ENCODE measurements around the gene HIVEP3. TPM values are rescaled to one million over a fixed set of nuclear protein-coding genes. Genes with fewer than 3 reads are reported as not detected.

HIVEP3 gene
- total RNA-seq, 1 experiment from 2014 or later, result 6.0 TPM

GRCh38 chr1:41583658-41584547 is 334.8 kb downstream of the HIVEP3 start:
- intact Hi-C loops (cut with micrococcal nuclease; ENCODE audit: unreplicated experiment) (no loop called here), in situ Hi-C loops (cut with HindIII; ENCODE audit: low pct_unique_long_range_greater_than_20kb, low sequenced_read_pairs) (no loop called here)
- no peak for TF ChIP-seq TCF7L2 (IDR thresholded peaks at IDR 0.05; ENCODE audit: low read depth, low read length)
- no peak for TF ChIP-seq POLR2AphosphoS5 (IDR thresholded peaks at IDR 0.05; ENCODE audit: low read depth, low read length)
- TF ChIP-seq REST (IDR thresholded peaks at IDR 0.05; ENCODE audit: insufficient read depth in 1 of 2, low read depth in 2 of 2, low read length in 1 of 2), result no peak
- no peak for TF ChIP-seq SIN3A (IDR thresholded peaks at IDR 0.05; ENCODE audit: borderline replicate concordance, insufficient read depth, low read depth, low read length)
- no peak for TF ChIP-seq CTCF (IDR thresholded peaks at IDR 0.05)
- Histone ChIP-seq H3K4me1 (ENCODE audit: control insufficient read depth, insufficient read depth, low read length) (no peaks in the 10 kb centered on the region), H3K4me3 (ENCODE audit: low read depth in 2 of 2, low read length in 2 of 2) (no peak overlapping the region), H3K9me3 (ENCODE audit: control insufficient read depth, insufficient read depth, low read depth, low read length) (no peaks in the 10 kb centered on the region), H3K27ac (ENCODE audit: low read length) (no peak overlapping the region), H3K27me3 (ENCODE audit: control insufficient read depth, insufficient read depth, low read length) (no peaks in the 10 kb centered on the region), H3K36me3 (ENCODE audit: control insufficient read depth, insufficient read depth, low read length) (no peaks in the 10 kb centered on the region)
- DNase-seq (ENCODE audit: low read depth, low spot score) (no peak), ATAC-seq (no peak)
- POLR2A ChIA-PET, result interaction anchor here (0.5 kb wide), 1 partner anchor 247 kb away, joined by 18 read pairs; no protein-coding TSS in a partner anchor
- no TSS peak for BruUV-seq (replicated peaks)
- CTCF ChIA-PET, result no interaction called here

GRCh38 chr1:41582851-41583657 is 335.7 kb downstream of the HIVEP3 start:
- no peaks in the 10 kb centered on the region for H3K27me3 ChIP-seq (ENCODE audit: control insufficient read depth, insufficient read depth, low read length)
- no peak overlapping the region for H3K27ac ChIP-seq (ENCODE audit: low read length)
- H3K9me3 ChIP-seq (ENCODE audit: control insufficient read depth, insufficient read depth, low read depth, low read length), result no peaks in the 10 kb centered on the region
- H3K4me3 ChIP-seq (ENCODE audit: low read depth in 2 of 2, low read length in 2 of 2), result no peak overlapping the region
- CTCF ChIA-PET, result no interaction called here
- in situ Hi-C loops (cut with HindIII; ENCODE audit: low pct_unique_long_range_greater_than_20kb, low sequenced_read_pairs), result no loop called here
- TF ChIP-seq POLR2AphosphoS5 (IDR thresholded peaks at IDR 0.05; ENCODE audit: low read depth, low read length) (no peak), TCF7L2 (IDR thresholded peaks at IDR 0.05; ENCODE audit: low read depth, low read length) (no peak), SIN3A (IDR thresholded peaks at IDR 0.05; ENCODE audit: borderline replicate concordance, insufficient read depth, low read depth, low read length) (no peak), REST (IDR thresholded peaks at IDR 0.05; ENCODE audit: insufficient read depth in 1 of 2, low read depth in 2 of 2, low read length in 1 of 2) (no peak), CTCF (IDR thresholded peaks at IDR 0.05) (no peak)
- POLR2A ChIA-PET, result no interaction called here
- intact Hi-C loops (cut with micrococcal nuclease; ENCODE audit: unreplicated experiment), result no loop called here
- H3K4me1 ChIP-seq (ENCODE audit: control insufficient read depth, insufficient read depth, low read length), result no peaks in the 10 kb centered on the region
- no peaks in the 10 kb centered on the region for H3K36me3 ChIP-seq (ENCODE audit: control insufficient read depth, insufficient read depth, low read length)
- no TSS peak for BruUV-seq (replicated peaks)
- no peak for DNase-seq (ENCODE audit: low read depth, low spot score)
- no peak for ATAC-seq

All from Panc1 (cell line).